Mesothelial cell of epicardium (in vitro differentiated cells): ENCODE results near the gene AKAP10. TPM values are rescaled to one million over a fixed set of nuclear protein-coding genes. Genes with fewer than 3 reads are reported as not detected.
A peak's percentile ranks its signal among the peaks of the same experiment; 100 is the strongest.
"Not testable (repeated sequence)": the region's sequence is repeated elsewhere in the genome, so short reads cannot be mapped to it uniquely, and the experiment has no call there.

ENCODE experiments used
- DNase-seq, 2 experiments: peaks; one replicate each; pipeline ENCODE4 v3.0.0; 2021; ENCODE audit warnings: low spot score in 2 of 2; ENCODE audit not compliant: unreplicated experiment in 2 of 2
- H3K27ac Mint-ChIP-seq: 2 replicates; pipeline ENCODE4 v1.8.0; 2021; ENCODE audit warnings: mixed read lengths
- H3K27me3 Mint-ChIP-seq: 2 replicates; pipeline ENCODE4 v1.8.0; 2021; ENCODE audit warnings: low read depth, mixed read lengths
- H3K36me3 Mint-ChIP-seq: 2 replicates; pipeline ENCODE4 v1.8.0; 2021; ENCODE audit warnings: mixed read lengths
- H3K4me1 Mint-ChIP-seq: 2 replicates; pipeline ENCODE4 v1.8.0; 2021; ENCODE audit warnings: mixed read lengths
- H3K4me3 Mint-ChIP-seq: 2 replicates; pipeline ENCODE4 v1.8.0; 2021; ENCODE audit warnings: mild to moderate bottlenecking, moderate library complexity, mixed read lengths
- H3K9me3 Mint-ChIP-seq: 2 replicates; pipeline ENCODE4 v1.8.0; 2021; ENCODE audit warnings: mixed read lengths
- CTCF ChIP-seq: fragments of 200-600 bp; sonication (generic); IDR thresholded peaks from one replicate; pipeline ENCODE4 v1.5.0; 2021; ENCODE audit warnings: antibody characterized with exemption; ENCODE audit not compliant: unreplicated experiment
- total RNA-seq: library from RNA; stranded (reverse); gene quantifications from 3 replicates; pipeline ENCODE4 v1.2.1, GENCODE V29; 2021

AKAP10 gene
- total RNA-seq, 1 donor from 2014 or later, result 39.0 TPM

- no peak for TF ChIP-seq CTCF
- no peak for DNase-seq
- no peak overlapping the region for H3K4me3 Mint-ChIP-seq
- H3K9me3 Mint-ChIP-seq, result no peaks in the 10 kb centered on the region
- H3K36me3 Mint-ChIP-seq, result peaks cover 43% of the 10 kb centered on the region
- peaks cover 12% of the 10 kb centered on the region for H3K4me1 Mint-ChIP-seq
- H3K27ac Mint-ChIP-seq, result no peak overlapping the region
- no peaks in the 10 kb centered on the region for H3K27me3 Mint-ChIP-seq
Measured at GRCh38 chr17:19973156-19973555, 4.5 kb downstream of the AKAP10 start.

GRCh38 chr17:19962954-19963353, 14.7 kb downstream of the AKAP10 start:
- DNase-seq, H3K4me3 Mint-ChIP-seq, H3K27ac Mint-ChIP-seq, H3K27me3 Mint-ChIP-seq, H3K9me3 Mint-ChIP-seq, H3K4me1 Mint-ChIP-seq: not testable (repeated sequence)
- H3K36me3 Mint-ChIP-seq, result peaks cover 15% of the 10 kb centered on the region

- no peaks in the 10 kb centered on the region for H3K27me3 Mint-ChIP-seq
- peaks cover 8% of the 10 kb centered on the region for H3K9me3 Mint-ChIP-seq
- H3K4me1 Mint-ChIP-seq, result peaks cover 8% of the 10 kb centered on the region
- peaks cover 37% of the 10 kb centered on the region for H3K36me3 Mint-ChIP-seq
- no peak overlapping the region for H3K4me3 Mint-ChIP-seq
- no peak for TF ChIP-seq CTCF
- no peak for DNase-seq
- H3K27ac Mint-ChIP-seq, result peak overlapping the region; percentile 96
Measured at GRCh38 chr17:19958023-19958422, 19.6 kb downstream of the AKAP10 start.

GRCh38 chr17:19955099-19955498, 22.5 kb downstream of the AKAP10 start:
- DNase-seq, result no peak
- Mint-ChIP-seq H3K4me3 (no peak overlapping the region), H3K4me1 (peaks cover 8% of the 10 kb centered on the region), H3K36me3 (peaks cover 39% of the 10 kb centered on the region), H3K27me3 (no peaks in the 10 kb centered on the region), H3K9me3 (peaks cover 13% of the 10 kb centered on the region), H3K27ac (no peak overlapping the region)
- no peak for TF ChIP-seq CTCF

- Mint-ChIP-seq H3K36me3 (peaks cover 35% of the 10 kb centered on the region), H3K9me3 (peaks cover 13% of the 10 kb centered on the region)
- not testable (repeated sequence) for H3K27me3 Mint-ChIP-seq, H3K27ac Mint-ChIP-seq, H3K4me3 Mint-ChIP-seq, H3K4me1 Mint-ChIP-seq, DNase-seq
Measured at GRCh38 chr17:19951411-19951810, 26.2 kb downstream of the AKAP10 start.

GRCh38 chr17:19950624-19951195, 26.9 kb downstream of the AKAP10 start:
- not testable (repeated sequence) for H3K4me3 Mint-ChIP-seq, DNase-seq, H3K4me1 Mint-ChIP-seq, H3K27ac Mint-ChIP-seq, H3K27me3 Mint-ChIP-seq
- peaks cover 13% of the 10 kb centered on the region for H3K9me3 Mint-ChIP-seq
- H3K36me3 Mint-ChIP-seq, result peaks cover 30% of the 10 kb centered on the region

- Mint-ChIP-seq H3K4me1 (peaks cover 7% of the 10 kb centered on the region), H3K27me3 (no peaks in the 10 kb centered on the region), H3K4me3 (no peak overlapping the region), H3K9me3 (peaks cover 8% of the 10 kb centered on the region), H3K36me3 (peaks cover 24% of the 10 kb centered on the region), H3K27ac (peak overlapping the region; percentile 74)
- TF ChIP-seq CTCF, result no peak
- DNase-seq, result no peak
Measured at GRCh38 chr17:19948116-19948943, 29.3 kb downstream of the AKAP10 start.
